Upper lobe of right lung (tissue), 1 donor: ENCODE data around the gene TMEM269. TPM values are rescaled to one million over a fixed set of nuclear protein-coding genes. Genes with fewer than 3 reads are reported as not detected.
A peak's percentile ranks its signal among the peaks of the same experiment; 100 is the strongest.

ENCODE experiments used
- ATAC-seq: fragments of 200-7000 bp; cut with Tn5 transposase; one replicate; pipeline ENCODE4 v1.9.1; 2020; ENCODE audit warnings: mild to moderate bottlenecking, moderate library complexity
- DNase-seq: peaks from one replicate; pipeline ENCODE4 v3.0.0-alpha.2; 2020
- H3K27ac ChIP-seq: fragments of 200-600 bp; one replicate; pipeline ENCODE4 v1.8.0; 2022
- H3K27me3 ChIP-seq: fragments of 200-600 bp; one replicate; pipeline ENCODE4 v1.8.0; 2022; ENCODE audit warnings: mild to moderate bottlenecking
- H3K36me3 ChIP-seq: fragments of 200-600 bp; one replicate; pipeline ENCODE4 v1.8.0; 2022
- H3K4me1 ChIP-seq: fragments of 200-600 bp; one replicate; pipeline ENCODE4 v1.8.0; 2022
- H3K4me3 ChIP-seq: fragments of 200-600 bp; one replicate; pipeline ENCODE4 v1.8.0; 2022; ENCODE audit warnings: mild to moderate bottlenecking
- H3K9me3 ChIP-seq: fragments of 200-600 bp; one replicate; pipeline ENCODE4 v1.8.0; 2022
- intact Hi-C: fragments of 100-400 bp; cut with DNase I; formaldehyde crosslinking; loops from one replicate; pipeline ENCODE4 v1.11.0; 2022
- total RNA-seq: library from RNA; stranded (reverse); fragmentation: NEBNext Ultra II Directional; extraction: Animal tissue kit (Norgen Biotek cat#: 25700); gene quantifications from one replicate; pipeline ENCODE4 v1.2.1, GENCODE V29; 2021
- TF ChIP-seq, protein P1 (sequence below): fragments of 200-600 bp; IDR thresholded peaks from one replicate; pipeline ENCODE4 v1.8.0; 2022; ENCODE audit warnings: antibody characterized with exemption
- donor health status: DM: no; HTN: yes; CAD: no; lungs with severe emphysema.

Gene TMEM269
- total RNA-seq, 1 donor from 2014 or later = not detected

DNA sequence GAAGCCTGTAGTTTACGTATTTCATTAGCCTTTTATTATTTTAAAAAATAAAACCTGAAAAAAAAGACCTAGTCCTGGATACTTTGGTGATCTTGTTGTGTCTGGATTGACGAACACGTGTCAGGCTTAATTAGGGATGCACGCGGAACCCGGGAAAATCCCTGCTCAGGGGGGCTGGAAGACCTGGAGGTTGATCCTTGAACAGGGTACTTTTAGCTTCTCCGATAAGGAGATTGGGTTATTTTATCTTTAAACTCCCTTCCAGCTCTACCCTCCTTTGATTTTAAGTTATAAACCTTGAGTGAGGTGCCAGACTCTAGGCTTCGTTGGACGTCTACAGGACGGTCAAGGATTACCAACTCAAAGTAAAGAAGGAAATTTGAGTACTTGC, 61.1 kb downstream of the TMEM269 start:
- no peaks in the 10 kb centered on the region for H3K9me3 ChIP-seq
- DNase-seq = no peak
- peaks cover 7% of the 10 kb centered on the region for H3K36me3 ChIP-seq
- H3K27me3 ChIP-seq = no peaks in the 10 kb centered on the region
- no peak for ATAC-seq
- peaks cover 16% of the 10 kb centered on the region for H3K4me1 ChIP-seq
- H3K4me3 ChIP-seq = peak overlapping the region; percentile 98
- peak overlapping the region; percentile 89 for H3K27ac ChIP-seq
- TF ChIP-seq, protein P1, sequence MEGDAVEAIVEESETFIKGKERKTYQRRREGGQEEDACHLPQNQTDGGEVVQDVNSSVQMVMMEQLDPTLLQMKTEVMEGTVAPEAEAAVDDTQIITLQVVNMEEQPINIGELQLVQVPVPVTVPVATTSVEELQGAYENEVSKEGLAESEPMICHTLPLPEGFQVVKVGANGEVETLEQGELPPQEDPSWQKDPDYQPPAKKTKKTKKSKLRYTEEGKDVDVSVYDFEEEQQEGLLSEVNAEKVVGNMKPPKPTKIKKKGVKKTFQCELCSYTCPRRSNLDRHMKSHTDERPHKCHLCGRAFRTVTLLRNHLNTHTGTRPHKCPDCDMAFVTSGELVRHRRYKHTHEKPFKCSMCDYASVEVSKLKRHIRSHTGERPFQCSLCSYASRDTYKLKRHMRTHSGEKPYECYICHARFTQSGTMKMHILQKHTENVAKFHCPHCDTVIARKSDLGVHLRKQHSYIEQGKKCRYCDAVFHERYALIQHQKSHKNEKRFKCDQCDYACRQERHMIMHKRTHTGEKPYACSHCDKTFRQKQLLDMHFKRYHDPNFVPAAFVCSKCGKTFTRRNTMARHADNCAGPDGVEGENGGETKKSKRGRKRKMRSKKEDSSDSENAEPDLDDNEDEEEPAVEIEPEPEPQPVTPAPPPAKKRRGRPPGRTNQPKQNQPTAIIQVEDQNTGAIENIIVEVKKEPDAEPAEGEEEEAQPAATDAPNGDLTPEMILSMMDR = no peak
- intact Hi-C loops = no loop called here

DNA sequence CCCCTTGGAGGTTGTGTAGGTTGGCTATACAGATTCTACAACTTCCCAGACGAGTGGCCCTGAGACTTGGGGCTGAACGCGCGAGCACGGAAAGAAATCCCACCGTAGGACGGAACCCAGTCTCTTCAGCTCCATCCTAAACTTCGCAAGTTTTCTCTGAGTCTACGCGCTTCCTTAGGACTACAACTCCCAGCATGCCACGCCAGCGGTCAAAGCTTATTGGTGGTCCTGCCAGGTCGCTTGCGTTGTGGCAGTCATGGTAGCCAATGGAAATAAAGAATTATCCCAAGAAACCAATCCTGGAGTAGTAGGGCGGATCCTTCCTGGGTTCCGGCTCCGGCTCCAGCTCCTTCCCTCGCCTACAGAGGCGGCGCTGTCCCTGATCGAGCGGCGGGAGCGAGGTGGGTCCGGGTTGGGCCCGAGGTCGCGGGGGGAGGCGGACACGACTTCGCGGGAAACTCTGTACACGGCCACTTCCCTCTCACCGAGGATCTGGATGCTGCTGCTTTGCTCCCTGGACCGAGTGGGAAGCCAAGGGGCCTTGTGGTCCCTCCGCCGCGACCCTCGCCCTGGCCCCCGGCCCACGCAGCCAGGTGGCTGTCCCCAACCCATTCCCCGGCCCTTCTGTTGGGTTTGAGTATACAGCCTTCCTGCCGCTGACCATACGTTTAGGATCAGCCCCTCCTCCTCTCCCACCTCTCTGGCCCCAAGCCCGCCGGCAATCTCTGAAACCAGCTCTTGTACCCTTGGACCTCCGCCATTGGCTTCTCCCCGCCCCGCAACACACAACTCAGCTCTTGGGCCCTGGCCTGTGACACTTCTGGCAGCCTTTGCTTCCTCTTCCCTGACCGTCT, 61.7 kb downstream of the TMEM269 start, which contains the start of gene ZNF691:
TSS of gene ZNF691 (plus strand) at position 357 of the 854 bp plus-strand sequence. CDS start 3,046 bp downstream, outside the sequence.
- Histone ChIP-seq H3K27ac (peak within 1 kb of the TSS; percentile 89), H3K4me3 (peak within 1 kb of the TSS; percentile 98), H3K36me3 (peaks cover 13% of the 10 kb centered on the region), H3K9me3 (no peaks in the 10 kb centered on the region), H3K27me3 (no peaks in the 10 kb centered on the region), H3K4me1 (peaks cover 16% of the 10 kb centered on the region)
- intact Hi-C loops = no loop called here
- ATAC-seq (peak; percentile 99), DNase-seq (peak; percentile 94)
- TF ChIP-seq, protein P1 = peak; percentile 53

DNA sequence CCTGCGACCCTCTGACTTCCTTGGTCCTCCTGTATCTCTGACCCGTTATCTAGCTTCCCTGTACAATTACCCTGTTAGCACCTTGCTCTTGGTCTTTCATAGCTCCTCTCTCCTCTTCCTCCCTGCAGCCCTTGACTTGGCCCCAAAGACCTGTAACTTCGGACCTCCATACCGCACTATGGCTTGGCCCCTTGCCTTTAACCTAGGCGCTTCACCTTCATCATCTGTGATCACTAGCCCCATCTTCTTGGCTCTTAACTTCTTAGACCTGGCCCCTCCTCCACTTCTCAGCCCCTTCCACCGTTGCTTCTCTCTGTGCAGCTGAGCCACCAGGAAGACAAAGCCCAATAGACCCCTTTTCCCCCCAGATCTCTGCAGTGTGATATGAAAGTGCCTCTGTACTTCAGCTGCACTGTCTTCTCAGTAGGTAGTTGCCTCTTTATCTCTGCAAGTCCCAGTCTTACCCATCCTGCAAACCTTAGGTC, 62.4 kb downstream of the TMEM269 start:
- DNase-seq (no peak), ATAC-seq (no peak)
- Histone ChIP-seq H3K27ac (peak overlapping the region; percentile 89), H3K27me3 (no peaks in the 10 kb centered on the region), H3K4me3 (peak overlapping the region; percentile 98), H3K36me3 (peaks cover 20% of the 10 kb centered on the region), H3K9me3 (no peaks in the 10 kb centered on the region), H3K4me1 (peaks cover 16% of the 10 kb centered on the region)
- TF ChIP-seq, protein P1 = no peak
- intact Hi-C loops = no loop called here

DNA sequence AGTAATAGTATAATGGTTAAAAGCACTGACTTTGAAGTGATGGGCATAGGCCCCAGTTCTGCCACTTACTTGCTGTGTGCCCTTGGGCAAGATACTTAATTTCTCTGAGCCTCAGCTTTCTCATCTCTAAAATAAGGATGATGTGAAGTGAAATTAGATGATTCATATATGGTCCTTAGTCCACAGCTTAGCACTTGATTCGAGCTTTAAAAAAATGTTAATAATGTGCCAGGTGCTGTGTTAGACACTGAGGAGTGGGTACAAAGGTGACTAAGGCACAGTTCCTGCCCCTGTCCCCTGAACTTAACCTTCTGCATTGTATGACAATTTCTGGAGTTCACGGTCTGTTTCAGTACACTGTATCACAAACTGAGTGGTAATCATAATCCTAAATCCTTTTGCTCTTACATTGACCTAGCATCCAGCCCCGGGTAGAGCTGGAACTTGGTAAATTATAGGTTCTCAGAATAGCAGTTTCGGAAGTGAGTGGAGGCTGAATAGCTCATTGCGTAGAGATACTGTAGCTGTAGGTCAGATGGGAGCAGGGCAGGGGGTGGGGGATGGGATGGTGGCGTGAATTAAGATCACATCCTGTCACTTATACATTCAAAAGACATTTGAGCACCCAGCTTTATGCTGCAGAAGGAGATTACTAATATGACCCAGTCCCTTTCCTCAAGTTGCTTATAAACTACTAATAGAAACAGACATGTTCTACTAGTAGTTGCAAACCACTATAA, 63.1 kb downstream of the TMEM269 start:
- intact Hi-C loops = no loop called here
- Histone ChIP-seq H3K4me1 (peaks cover 16% of the 10 kb centered on the region), H3K27ac (no peak overlapping the region), H3K36me3 (peaks cover 21% of the 10 kb centered on the region), H3K4me3 (peak overlapping the region; percentile 98), H3K27me3 (no peaks in the 10 kb centered on the region), H3K9me3 (no peaks in the 10 kb centered on the region)
- ATAC-seq (no peak), DNase-seq (no peak)
- TF ChIP-seq, protein P1 = no peak

DNA sequence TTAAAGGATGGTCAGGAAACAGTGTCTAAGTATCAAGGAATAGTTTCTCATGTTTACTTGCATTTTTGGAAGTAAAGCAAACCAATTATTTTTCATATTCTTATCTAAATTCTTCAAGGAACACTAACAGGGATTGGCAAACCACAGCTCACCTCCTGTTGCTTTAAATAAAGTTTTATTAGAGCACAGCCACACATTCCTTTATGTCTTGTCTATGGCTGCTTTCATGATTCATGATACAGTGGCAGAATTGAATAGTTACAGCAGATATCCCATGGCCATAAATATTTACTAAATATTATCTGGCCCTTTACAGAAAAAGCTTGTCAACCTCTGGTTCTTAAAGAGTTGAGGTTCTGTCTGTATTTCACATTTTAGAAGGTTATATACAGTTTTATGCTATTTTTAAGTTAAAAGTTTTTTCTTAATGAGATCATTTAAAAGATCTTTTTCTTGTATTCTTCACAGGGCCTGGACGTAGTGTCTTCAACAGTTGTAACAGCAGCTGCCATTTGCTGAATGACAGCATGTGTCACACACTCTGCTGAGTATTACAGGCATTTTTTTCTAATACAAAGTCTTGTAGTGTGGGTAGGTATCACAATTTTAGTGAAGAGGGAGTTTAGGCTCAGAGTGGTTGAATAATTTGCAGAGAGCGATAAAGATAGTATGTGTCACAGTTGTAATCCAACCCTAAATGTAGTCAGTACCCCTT, 64.2 kb downstream of the TMEM269 start:
- Histone ChIP-seq H3K4me1 (peaks cover 16% of the 10 kb centered on the region), H3K9me3 (no peaks in the 10 kb centered on the region), H3K27me3 (no peaks in the 10 kb centered on the region), H3K27ac (no peak overlapping the region), H3K4me3 (no peak overlapping the region), H3K36me3 (peaks cover 21% of the 10 kb centered on the region)
- intact Hi-C loops = no loop called here
- DNase-seq (no peak), ATAC-seq (no peak)
- TF ChIP-seq, protein P1 = no peak
